ENCODE measurements around the gene SPG11. TPM values are rescaled to one million over a fixed set of nuclear protein-coding genes. Genes with fewer than 3 reads are reported as not detected.
"Not testable (repeated sequence)": the region's sequence is repeated elsewhere in the genome, so short reads cannot be mapped to it uniquely, and the experiment has no call there.

SPG11 gene
- total RNA-seq, 4 donors from 2014 or later: 45.2 to 82.8 (median 55.5) TPM

DNA sequence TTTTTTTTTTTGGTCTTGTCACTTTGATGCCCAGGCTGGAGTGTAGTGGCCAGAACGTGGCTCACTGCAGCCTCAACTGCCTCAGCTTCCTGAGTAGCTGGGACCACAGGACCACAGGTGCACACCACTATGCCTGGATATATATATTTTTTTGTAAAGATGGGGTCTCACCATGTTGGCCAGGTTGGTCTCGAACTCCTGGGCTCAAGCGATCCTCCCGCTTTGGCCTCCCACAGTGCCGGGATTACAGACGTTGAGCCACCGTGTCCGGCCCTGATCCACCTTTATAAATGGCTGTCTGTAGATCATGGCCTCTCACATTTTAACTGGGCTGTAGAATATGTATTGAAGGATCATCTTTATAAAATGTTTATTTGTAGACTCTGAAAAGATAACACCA, 128.4 kb downstream of the SPG11 start:
- no peaks in the 10 kb centered on the region for H3K9me3 ChIP-seq
- peaks cover 0 to 26% of the 10 kb centered on the region in 2 donors for H3K36me3 ChIP-seq
- H3K4me3 ChIP-seq: peak overlapping the region in 1 of 2 donors; percentile 97
- peak overlapping the region in 1 of 4 donors; percentile 99 for H3K27ac ChIP-seq
- ATAC-seq: no peak
- H3K4me1 ChIP-seq: peaks cover 0 to 37% (median 19%) of the 10 kb centered on the region in 3 donors
- no peak for TF ChIP-seq POLR2A (IDR thresholded peaks at IDR 0.05)
- TF ChIP-seq, protein P1, sequence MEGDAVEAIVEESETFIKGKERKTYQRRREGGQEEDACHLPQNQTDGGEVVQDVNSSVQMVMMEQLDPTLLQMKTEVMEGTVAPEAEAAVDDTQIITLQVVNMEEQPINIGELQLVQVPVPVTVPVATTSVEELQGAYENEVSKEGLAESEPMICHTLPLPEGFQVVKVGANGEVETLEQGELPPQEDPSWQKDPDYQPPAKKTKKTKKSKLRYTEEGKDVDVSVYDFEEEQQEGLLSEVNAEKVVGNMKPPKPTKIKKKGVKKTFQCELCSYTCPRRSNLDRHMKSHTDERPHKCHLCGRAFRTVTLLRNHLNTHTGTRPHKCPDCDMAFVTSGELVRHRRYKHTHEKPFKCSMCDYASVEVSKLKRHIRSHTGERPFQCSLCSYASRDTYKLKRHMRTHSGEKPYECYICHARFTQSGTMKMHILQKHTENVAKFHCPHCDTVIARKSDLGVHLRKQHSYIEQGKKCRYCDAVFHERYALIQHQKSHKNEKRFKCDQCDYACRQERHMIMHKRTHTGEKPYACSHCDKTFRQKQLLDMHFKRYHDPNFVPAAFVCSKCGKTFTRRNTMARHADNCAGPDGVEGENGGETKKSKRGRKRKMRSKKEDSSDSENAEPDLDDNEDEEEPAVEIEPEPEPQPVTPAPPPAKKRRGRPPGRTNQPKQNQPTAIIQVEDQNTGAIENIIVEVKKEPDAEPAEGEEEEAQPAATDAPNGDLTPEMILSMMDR (IDR thresholded peaks at IDR 0.05): no peak
- no peak for TF ChIP-seq POLR2AphosphoS5 (IDR thresholded peaks at IDR 0.05)
- no peak for TF ChIP-seq EP300 (IDR thresholded peaks at IDR 0.05)
- WGBS, 2 donors (ENCODE audit: low coverage in 1 of 2): 95 to 100% methylated on average over 5 to 7 of the region's 8 CpGs
- no peaks in the 10 kb centered on the region for H3K27me3 ChIP-seq

GRCh38 chr15:44532689-44533088, 130.8 kb downstream of the SPG11 start:
- TF ChIP-seq POLR2AphosphoS5 (IDR thresholded peaks at IDR 0.05) (no peak), POLR2A (IDR thresholded peaks at IDR 0.05) (no peak)
- Histone ChIP-seq H3K9me3 (no peaks in the 10 kb centered on the region), H3K4me3 (no peak overlapping the region), H3K27me3 (no peaks in the 10 kb centered on the region), H3K36me3 (peaks cover 0 to 19% of the 10 kb centered on the region in 2 donors), H3K4me1 (peaks cover 0 to 14% (median 10%) of the 10 kb centered on the region in 3 donors), H3K27ac (no peak overlapping the region)
- no peak for ATAC-seq
- WGBS, 2 donors (ENCODE audit: low coverage in 1 of 2): 80 to 100% methylated on average over 2 of the region's 3 CpGs

- not testable (repeated sequence) for H3K27ac ChIP-seq, H3K4me3 ChIP-seq, H3K9me3 ChIP-seq, ATAC-seq, H3K27me3 ChIP-seq
- peaks cover 0 to 19% of the 10 kb centered on the region in 2 donors for H3K36me3 ChIP-seq
- 73 to 100% methylated on average over 2 of the region's 5 CpGs for WGBS, 2 donors (ENCODE audit: low coverage in 1 of 2)
- peaks cover 0 to 13% (median 10%) of the 10 kb centered on the region in 3 donors for H3K4me1 ChIP-seq
Measured at GRCh38 chr15:44532275-44532674, 131.2 kb downstream of the SPG11 start.

GRCh38 chr15:44530653-44531052, 132.8 kb downstream of the SPG11 start:
- H3K36me3 ChIP-seq: peaks cover 0 to 19% of the 10 kb centered on the region in 2 donors
- H3K27ac ChIP-seq: no peak overlapping the region
- H3K27me3 ChIP-seq: no peaks in the 10 kb centered on the region
- no peak overlapping the region for H3K4me3 ChIP-seq
- no peak for ATAC-seq
- 86 to 96% methylated on average over 3 of the region's 3 CpGs for WGBS, 2 donors (ENCODE audit: low coverage in 1 of 2)
- no peak for TF ChIP-seq EP300 (IDR thresholded peaks at IDR 0.05)
- no peak for TF ChIP-seq POLR2A (IDR thresholded peaks at IDR 0.05)
- TF ChIP-seq POLR2AphosphoS5 (IDR thresholded peaks at IDR 0.05): no peak
- TF ChIP-seq, protein P1 (IDR thresholded peaks at IDR 0.05): no peak
- no peaks in the 10 kb centered on the region for H3K9me3 ChIP-seq
- H3K4me1 ChIP-seq: peaks cover 0 to 9% (median 7%) of the 10 kb centered on the region in 3 donors

DNA sequence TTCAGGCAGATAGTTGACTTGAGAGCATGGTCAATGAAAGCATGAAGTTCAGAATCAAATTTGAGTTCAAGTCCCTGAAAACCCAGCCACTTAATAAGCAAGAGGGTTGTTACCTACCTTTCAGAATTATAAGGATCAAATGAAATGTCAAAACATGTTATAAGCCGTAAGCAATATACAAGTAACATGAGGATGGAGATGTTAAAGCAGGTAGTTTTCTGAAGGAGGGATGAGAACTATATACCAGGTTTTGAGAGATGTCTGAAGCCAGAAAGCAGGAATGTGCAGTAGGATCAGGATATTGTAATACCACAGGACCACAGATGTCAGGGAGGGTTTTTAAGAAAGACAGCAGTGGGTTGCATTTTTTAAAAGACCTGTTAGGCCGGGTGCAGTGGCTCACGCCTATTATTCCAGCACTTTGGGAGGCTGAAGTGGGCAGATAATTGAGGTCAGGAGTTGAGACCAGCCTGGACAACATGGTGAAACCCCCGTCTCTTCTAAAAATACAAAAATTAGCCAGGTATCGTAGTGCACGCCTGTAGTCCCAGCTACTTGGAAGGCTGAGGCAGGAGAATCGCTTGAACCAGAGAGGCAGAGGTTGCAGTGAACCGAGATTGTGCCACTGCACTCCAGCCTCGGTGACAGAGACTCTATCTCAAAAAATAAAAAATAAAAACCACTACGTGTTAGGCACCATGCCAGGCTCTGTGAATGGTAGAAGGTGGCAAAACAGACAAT, 133.4 kb downstream of the SPG11 start:
- Histone ChIP-seq H3K4me1 (peaks cover 0 to 3% (median 1%) of the 10 kb centered on the region in 3 donors), H3K27me3 (no peaks in the 10 kb centered on the region), H3K36me3 (peaks cover 0 to 24% of the 10 kb centered on the region in 2 donors), H3K4me3 (no peak overlapping the region), H3K9me3 (no peaks in the 10 kb centered on the region), H3K27ac (no peak overlapping the region)
- WGBS, 2 donors (ENCODE audit: low coverage in 1 of 2): 61 to 78% methylated on average over 7 to 9 of the region's 10 CpGs
- no peak for ATAC-seq
- no peak for TF ChIP-seq EP300 (IDR thresholded peaks at IDR 0.05)
- TF ChIP-seq POLR2AphosphoS5 (IDR thresholded peaks at IDR 0.05): no peak
- no peak for TF ChIP-seq POLR2A (IDR thresholded peaks at IDR 0.05)
- TF ChIP-seq, protein P1 (IDR thresholded peaks at IDR 0.05): no peak

DNA sequence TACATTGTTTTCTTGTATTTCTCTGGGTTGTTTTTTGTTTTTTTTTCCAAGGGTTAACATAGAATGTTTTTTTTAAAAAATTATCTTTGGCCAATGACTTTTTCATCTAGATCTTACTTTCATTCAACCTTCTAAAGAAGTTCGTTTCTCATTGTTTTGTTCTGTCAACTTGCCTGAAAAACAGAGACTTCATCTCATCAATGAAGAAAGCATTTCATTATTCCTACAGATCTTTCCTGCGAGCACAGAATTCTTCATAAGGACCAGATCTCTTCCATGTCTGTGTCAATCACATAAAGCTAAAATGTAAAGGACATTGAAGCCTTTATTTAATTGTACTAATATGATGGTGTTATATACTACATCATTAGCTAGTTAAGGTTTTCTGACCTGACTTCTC, 136.2 kb downstream of the SPG11 start:
- Histone ChIP-seq H3K4me1 (no peaks in the 10 kb centered on the region), H3K27ac (no peak overlapping the region), H3K27me3 (no peaks in the 10 kb centered on the region), H3K36me3 (peaks cover 0 to 39% of the 10 kb centered on the region in 2 donors), H3K9me3 (no peaks in the 10 kb centered on the region), H3K4me3 (no peak overlapping the region)
- WGBS, 2 donors (ENCODE audit: low coverage in 1 of 2): 75 to 88% methylated on average over 2 of the region's 2 CpGs
- no peak for ATAC-seq
- TF ChIP-seq, protein P1 (IDR thresholded peaks at IDR 0.05): no peak
